K562 (cell line): ENCODE data around the gene AMDHD2. TPM values are rescaled to one million over a fixed set of nuclear protein-coding genes. Genes with fewer than 3 reads are reported as not detected.

Source experiments
- HEY1 ChIP-seq: fragments of 250-450 bp; sonication (Bioruptor Pico); IDR thresholded peaks from 2 replicates; pipeline ENCODE4 v1.5.0; 2020; ENCODE audit warnings: mild to moderate bottlenecking, moderate library complexity, borderline replicate concordance
- KDM5B ChIP-seq: fragments of 200-600 bp; sonication (generic); IDR thresholded peaks from 2 replicates; pipeline ENCODE4 v1.6.1; 2012; ENCODE audit warnings: low read depth, mild to moderate bottlenecking, moderate library complexity, low read length, control low read depth, inconsistent platforms; ENCODE audit not compliant: insufficient replicate concordance
- KLF13 ChIP-seq: fragments of 450-650 bp; IDR thresholded peaks from 2 replicates; pipeline ENCODE4 v1.6.1; 2016; ENCODE audit warnings: missing genetic modification characterization, low read depth, mild to moderate bottlenecking, missing compliant biosample characterization, moderate library complexity, borderline replicate concordance
- L3MBTL2 ChIP-seq: fragments of 450-650 bp; IDR thresholded peaks from 2 replicates; pipeline ENCODE4 v1.6.1; 2016; ENCODE audit warnings: mild to moderate bottlenecking, moderate library complexity
- NEUROD1 ChIP-seq: fragments of 150-350 bp; IDR thresholded peaks from 2 replicates; pipeline ENCODE4 v1.6.1; 2014; ENCODE audit warnings: borderline replicate concordance, low read length, low read depth; ENCODE audit not compliant: partially characterized antibody
- PCBP2 ChIP-seq: fragments of 200-400 bp; formaldehyde crosslinking; IDR thresholded peaks from 2 replicates; pipeline ENCODE4 v1.6.1; 2018; ENCODE audit warnings: low read length, low read depth, mild to moderate bottlenecking, moderate library complexity; ENCODE audit not compliant: poor library complexity, severe bottlenecking
- REST ChIP-seq, 2 experiments: fragments of 450-650 bp; formaldehyde crosslinking in 1 of 2; IDR thresholded peaks; 2 replicates each; pipeline versions ENCODE4 v1.4.0 to v1.6.1; 2014 to 2020; ENCODE audit warnings: mild to moderate bottlenecking in 2 of 2, borderline replicate concordance in 1 of 2, low read depth in 1 of 2
- RHOXF2B ChIP-seq: fragments of 250-450 bp; sonication (Bioruptor Pico); conservative IDR thresholded peaks from 2 replicates; pipeline ENCODE4 v1.5.1; 2021
- USF1 ChIP-seq: sonication (generic); formaldehyde crosslinking; IDR thresholded peaks from 2 replicates; pipeline ENCODE4 v1.9.0; 2022; ENCODE audit warnings: mild to moderate bottlenecking, missing genetic modification reagents
- ZKSCAN1 ChIP-seq: fragments of 150-350 bp; IDR thresholded peaks from 2 replicates; pipeline ENCODE4 v1.6.1; 2016; ENCODE audit warnings: low read depth, low read length
- ZMIZ1 ChIP-seq, 2 experiments: fragments of 150-350 bp in 1 of 2; IDR thresholded peaks; 2 replicates each; pipeline ENCODE4 v1.6.1; 2012 to 2016; ENCODE audit warnings: low read depth in 2 of 2, low read length in 2 of 2, mild to moderate bottlenecking in 1 of 2, moderate library complexity in 1 of 2
- ZNF197 ChIP-seq: fragments of 200-800 bp; sonication (Bioruptor generic); IDR thresholded peaks from 2 replicates; pipeline ENCODE4 v1.6.1; 2016; ENCODE audit warnings: low read depth, missing genetic modification characterization, missing compliant biosample characterization
- ZNF253 ChIP-seq: fragments of 250-450 bp; sonication (Bioruptor Pico); conservative IDR thresholded peaks from 2 replicates; pipeline ENCODE4 v1.6.1; 2021; ENCODE audit warnings: mild to moderate bottlenecking
- polyA plus RNA-seq, 8 experiments: library from polyadenylated mRNA; depleted of rRNA in 4 of 8; stranded (reverse) in 5 of 8; unstranded in 3 of 8; fragments of >200 nt; fragmentation: Nextera tagmentation in 2 of 8; fragmentation: Illumina TruSeq in 1 of 8; extraction: Ambion mirVana in 2 of 8; extraction: Trizol in 1 of 8; gene quantifications; 2 replicates each; pipeline versions ENCODE4 v1.2.1 to v1.2.3, GENCODE V29; 2011 to 2014; ENCODE audit warnings: inconsistent platforms in 1 of 8, missing spikeins in 1 of 8
- total RNA-seq, 7 experiments: library from RNA; depleted of rRNA in 6 of 7; stranded (reverse); fragments of >200 nt in 6 of 7; fragmentation: Illumina TruSeq in 2 of 7; extraction: Trizol in 2 of 7; gene quantifications; 2 replicates each; pipeline versions ENCODE4 v1.2.1 to v1.2.3, GENCODE V29; 2011 to 2021; ENCODE audit warnings: low replicate concordance in 1 of 7

The AMDHD2 gene
- total and polyA plus RNA-seq, 9 of the 15 experiments (the other 6 are each of a cell fraction or from before 2014, with no cell fraction given), result 0.38 to 56.9 (median 18.3) TPM; not detected in 1

- TF ChIP-seq ZMIZ1 (IDR thresholded peaks at IDR 0.05; ENCODE audit: low read depth in 2 of 2, low read length in 2 of 2) (no peak), ZKSCAN1 (0 out of 2 replicates have a peak, but pooled peaks have one; percentile 12), ZNF253 (CRISPR knock-in tag) (no peak), NEUROD1 (peak; percentile 29), REST (IDR thresholded peaks at IDR 0.05; ENCODE audit: borderline replicate concordance) (peak; percentile 85), REST (CRISPR knock-in tag; IDR thresholded peaks at IDR 0.05; ENCODE audit: low read depth) (peak; percentile 76; the same call in 1 of the 2 replicates), ZNF197 (no peak), L3MBTL2 (peak; percentile 91), USF1 (CRISPR knock-in tag) (peak; percentile 87), KDM5B (peak; percentile 61), RHOXF2B (CRISPR knock-in tag) (no peak), HEY1 (0 out of 2 replicates have a peak, but pooled peaks have one; percentile 38), PCBP2 (no peak), KLF13 (no peak)
Observed at GRCh38 chr16:2531696-2532493, 11.7 kb downstream of the AMDHD2 start (continued).
